Stimulated activated CD8-positive, alpha-beta memory T cell treated with anti-CD3 and anti-CD28 coated beads, Interleukin-4, amount 100 ng/mL, for 1 hour (primary cell): ENCODE measurements around the gene GABRB3.
"Not testable (repeated sequence)": the region's sequence is repeated elsewhere in the genome, so short reads cannot be mapped to it uniquely, and the experiment has no call there.

Experiments
- DNase-seq, 2 donors: peaks; one replicate each; pipeline ENCODE4 v3.0.0-alpha.2; 2020; ENCODE audit warnings: low read depth in 2 of 2, low spot score in 1 of 2

Gene GABRB3

DNA sequence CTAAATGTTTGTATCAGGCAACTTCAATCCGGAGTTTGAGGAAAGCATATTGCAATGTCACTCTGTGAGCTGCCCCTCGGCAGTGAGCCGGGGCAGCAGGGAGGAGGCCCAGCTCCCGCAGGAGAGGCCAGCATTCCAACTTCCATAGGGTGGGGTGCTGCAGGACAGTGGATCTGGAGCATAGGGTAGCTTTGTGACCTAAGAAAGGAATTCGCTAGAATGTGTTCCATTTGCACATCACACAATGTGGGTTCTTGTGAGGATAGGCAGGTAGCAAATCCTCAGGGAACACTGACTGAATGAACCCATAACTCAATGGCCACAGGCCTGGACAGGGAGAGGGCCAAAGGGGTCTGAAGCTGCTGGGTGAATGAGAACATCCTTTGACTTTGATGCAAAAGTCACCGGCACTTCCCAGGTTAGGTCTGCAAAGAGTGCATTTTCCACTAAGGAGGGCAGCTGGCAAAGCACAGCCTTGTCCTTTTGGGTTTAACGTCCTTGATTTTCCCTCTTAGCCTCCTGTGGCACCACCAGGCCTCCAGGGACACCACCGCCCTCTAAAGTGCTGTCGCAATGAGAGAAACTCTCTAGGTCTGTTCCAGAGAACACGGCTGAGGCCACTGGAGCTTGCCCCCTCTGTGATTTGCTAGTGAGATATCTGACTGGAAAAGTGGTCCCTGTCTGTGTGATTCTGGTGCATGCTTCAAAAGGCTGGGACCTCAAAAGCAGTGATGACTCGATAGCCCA lies 36.2 kb downstream of the GABRB3 start:
- DNase-seq, result no peak

DNA sequence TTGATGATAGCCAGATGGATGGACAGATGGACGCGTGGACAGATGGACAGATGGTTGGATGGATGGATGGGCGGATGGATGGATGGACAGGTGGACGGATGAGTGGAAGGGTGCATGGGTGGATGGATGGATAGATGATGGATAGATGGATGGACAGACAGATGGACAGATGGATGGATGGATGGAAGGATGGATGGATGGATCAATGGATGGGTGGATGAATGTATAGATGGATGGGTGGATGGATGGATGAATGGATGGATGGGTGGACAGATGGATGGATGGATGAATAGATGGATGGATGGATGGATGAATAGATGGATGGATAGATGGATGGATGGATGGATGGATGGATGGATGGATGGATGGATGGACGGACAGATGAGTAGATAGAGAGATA lies 40.9 kb downstream of the GABRB3 start:
- no peak for DNase-seq

DNA sequence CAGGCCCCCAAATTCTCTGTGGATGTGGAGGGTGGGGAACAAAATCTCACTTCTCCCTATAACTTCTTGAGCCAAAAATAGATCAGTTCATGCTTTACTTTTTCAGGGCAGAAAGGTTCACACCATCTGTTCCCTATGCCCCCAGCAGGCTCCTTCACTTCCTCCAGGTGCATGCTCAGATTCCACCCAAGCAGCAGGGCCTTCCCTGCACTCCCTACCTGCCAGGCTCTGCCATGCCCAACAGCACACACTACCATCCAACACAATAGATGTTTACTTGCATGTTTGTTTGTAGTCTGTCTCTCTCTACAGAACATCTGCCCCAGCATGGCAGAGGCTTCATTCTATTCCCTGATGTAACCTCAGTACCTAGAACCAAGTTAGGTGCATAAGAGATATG lies 43.3 kb downstream of the GABRB3 start:
- no peak for DNase-seq

DNA sequence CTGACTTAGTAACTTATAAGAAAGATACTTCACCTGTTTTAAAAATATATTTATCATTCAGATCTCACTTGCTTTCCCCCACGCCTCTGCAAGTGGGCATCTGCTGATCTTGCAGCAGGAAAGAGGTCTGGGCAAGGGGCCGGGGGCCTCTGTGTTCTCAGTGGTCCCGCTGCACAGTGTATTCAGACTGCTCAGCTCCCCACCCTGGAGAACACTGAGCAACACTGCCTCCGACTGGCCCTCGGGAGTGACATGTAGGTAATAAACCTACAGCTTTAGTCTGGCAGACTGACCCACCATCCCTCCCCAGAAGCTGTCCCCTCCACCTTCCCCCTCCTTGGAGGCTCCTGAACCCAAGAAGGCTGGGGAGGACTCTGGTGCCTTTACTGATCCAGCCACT lies 43.8 kb downstream of the GABRB3 start:
- no peak for DNase-seq

DNA sequence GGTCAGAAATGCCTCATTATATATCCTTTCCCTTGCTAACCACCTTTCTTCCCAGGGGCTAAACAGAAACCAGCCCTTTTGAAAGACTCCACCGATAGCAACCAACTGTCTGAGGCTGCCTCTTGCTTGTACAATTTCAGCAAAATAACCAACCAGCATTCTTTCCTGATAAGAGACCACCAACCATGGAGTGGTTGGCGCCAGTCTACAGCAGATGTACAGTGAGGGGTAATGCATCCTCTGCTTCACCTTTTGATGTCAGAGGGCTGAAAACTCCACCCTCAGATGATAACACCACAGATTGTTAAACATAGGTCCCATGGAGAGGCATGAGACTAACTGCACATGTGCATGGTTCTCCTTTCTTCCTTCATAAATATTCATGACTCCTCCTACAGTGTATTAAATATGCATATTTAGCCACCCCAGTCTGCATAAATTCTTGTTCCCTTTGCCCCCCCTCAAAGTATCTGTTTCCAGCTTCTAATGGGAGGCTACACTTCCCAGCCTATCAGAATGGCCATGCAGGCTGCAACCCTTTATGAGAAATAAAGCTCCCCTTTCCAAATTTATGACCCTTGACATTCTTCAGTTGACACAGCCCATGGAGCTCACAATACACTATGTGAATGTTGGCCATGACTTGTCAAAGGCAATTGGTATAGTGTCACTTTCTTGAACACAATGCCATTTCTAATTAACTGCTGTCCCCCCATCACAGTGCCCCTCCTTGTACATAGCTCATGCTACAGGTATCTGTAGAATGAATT lies 48.3 kb downstream of the GABRB3 start:
- DNase-seq, result no peak

DNA sequence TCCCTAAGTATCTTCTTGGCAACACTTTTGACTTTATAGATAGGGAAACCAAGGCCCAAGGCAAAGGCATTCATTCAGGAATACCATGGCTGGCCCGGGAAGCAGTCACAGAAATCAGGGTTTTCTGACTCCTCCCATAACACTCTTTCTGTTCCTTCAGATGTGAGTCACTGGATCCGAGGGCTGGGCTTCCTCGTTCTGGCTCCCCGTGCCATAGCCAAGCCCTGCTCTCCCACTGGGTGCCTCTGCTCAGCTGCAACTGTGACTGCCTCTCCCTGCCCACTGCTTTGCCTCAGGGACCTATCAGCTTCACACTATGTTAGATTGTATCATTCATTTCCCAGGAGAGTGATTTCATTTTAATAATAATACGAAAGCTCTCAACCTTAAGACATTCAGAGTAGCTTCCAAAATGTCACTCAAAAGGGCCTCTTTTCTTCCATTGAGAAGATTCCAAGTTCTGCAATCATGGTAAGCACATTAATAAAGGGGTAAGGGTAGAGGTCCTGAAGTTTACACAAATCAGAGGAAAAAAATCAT lies 50.2 kb downstream of the GABRB3 start:
- no peak for DNase-seq

DNA sequence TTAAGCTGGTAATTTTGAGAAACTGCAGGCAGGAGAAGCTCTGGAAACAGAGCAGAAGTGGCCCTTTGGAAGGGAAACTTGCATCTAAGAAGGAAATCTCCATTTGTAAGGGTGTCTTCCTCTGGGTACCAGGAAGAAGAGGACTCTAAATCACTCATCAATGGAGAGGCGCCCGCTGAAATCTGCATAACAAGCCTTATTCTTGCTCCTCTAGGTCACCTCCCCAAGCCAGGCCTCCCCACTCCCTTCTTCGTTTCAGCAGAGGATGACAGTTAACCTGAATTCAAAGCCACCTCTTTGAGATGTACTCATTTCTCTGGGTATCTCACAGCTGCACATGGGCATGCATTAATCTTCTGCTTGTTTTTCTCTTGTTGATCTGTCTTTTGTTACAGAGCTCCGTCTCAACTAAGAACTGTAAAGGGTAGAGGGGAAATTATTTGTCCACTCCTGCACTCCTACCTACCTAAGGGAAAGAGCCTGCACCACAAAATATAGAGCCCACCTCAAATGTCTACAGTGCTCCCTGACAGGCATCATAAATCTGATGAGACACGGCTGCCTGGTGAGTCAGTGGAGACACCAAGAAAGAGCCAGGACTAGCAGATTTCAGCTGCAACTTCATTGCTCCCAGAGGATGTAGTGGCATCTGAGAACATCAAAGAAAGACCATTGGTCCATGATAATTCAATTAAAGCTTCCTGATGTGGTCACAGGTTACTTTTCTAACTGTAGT lies 51.5 kb downstream of the GABRB3 start:
- no peak for DNase-seq

DNA sequence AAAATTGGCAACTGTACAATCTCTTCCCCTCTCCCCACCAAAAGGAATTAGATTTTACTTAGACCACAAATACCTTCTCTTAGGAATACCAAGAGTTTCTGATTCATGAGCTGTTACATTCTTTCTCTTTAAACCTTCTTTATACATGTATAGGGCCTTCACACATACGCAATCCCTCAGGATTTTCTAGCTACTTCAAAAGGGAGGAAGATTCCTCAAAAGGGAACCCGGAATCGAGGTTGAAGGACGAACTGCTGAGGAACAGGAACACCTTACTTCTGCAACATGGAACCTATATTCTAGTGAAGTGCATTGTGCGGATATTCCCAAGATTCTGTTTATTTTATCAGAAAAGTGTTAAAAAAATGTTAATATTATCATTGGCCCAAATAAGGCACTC lies 52.3 kb downstream of the GABRB3 start:
- DNase-seq, result no peak

DNA sequence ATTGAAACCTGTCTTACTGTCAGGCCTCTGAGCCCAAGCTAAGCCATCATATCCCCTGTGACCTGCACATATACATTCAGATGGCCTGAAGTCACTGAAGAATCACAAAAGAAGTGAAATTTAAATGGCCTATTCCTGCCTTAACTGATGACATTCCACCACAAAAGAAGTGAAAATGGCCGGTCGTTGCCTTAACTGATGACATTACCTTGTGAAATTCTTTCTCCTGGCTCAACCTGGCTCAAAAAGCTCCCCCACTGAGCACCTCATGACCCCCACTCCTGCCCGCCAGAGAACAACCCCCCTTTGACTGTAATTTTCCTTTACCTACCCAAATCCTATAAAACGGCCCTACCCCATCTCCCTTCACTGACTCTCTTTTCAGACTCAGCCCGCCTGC lies 53.0 kb downstream of the GABRB3 start:
- not testable (repeated sequence) for DNase-seq

DNA sequence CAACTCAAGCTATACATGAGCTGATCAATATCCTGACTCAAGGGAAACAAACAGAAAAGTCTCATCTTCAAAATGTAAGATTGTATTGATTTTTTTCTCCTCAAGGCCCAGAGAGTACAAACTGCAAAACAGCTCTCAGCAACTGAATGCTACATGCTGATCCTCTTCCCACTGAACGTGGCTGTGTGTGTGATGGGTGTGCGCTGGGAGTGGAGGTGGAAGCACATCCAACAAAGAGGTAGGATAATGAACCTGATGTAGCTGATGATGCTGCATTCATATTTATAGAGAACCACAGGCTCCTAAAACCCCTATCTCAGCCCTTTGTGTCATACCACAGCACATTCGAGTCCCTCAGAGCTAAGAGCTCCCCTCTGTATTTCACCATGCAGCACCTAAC lies 56.8 kb downstream of the GABRB3 start:
- DNase-seq, result no peak

DNA sequence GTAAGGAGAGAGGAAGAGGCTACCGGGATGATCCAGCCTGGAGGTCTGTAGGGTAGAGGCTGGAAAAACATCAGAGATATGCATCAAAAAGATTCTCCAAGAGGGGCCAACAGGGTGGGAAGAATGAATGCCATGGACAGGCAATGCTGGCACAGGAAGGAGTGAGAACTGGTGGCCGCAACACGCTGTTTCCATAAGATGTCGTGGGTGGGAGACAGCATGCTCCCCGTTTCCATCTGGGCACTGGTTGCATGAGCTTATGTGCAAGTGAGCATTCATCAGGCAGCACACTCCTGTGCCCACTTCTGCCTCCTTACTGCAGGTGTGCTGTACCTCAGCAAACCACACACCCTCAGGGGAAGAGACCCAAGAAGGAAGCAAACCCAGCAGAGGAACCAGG lies 59.4 kb downstream of the GABRB3 start:
- DNase-seq, result no peak

DNA sequence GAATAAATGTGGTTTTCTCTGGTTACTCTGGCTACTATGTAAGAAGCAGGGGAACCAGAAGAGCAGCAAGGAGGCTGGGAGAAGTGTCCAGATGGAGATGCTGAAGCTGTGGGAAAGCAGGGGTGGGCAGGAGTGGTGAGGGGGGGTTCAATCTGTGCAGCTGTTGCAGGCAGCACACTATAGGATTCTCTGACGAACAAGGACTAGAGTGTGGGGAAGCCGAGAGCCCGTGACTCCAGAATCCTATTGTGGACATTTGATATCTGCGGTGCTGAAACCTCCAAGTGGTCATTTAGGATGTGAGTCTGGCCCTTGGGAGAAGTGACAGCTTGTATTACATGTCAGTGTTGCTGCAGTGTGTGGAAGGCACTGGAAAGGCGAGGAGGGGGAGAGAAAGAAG lies 60.5 kb downstream of the GABRB3 start:
- DNase-seq, result no peak

DNA sequence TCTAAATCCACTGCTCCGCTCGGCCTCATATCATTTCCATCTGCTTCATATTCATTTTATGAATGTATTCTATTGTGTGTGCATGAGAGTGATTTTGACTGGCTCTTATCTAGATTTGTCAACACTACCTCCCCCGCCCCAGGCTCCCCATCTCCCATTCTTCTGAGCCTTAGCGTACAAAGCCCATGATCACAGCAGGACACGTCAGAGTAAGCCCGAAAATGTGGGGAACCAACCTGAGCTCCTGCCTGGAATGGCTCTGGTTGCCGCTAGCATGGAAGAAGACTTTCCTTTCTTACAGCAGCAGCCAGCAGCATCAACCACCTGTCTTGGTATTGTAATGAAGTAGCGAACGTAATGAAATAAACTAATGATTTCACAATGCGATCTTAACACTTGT lies 61.4 kb downstream of the GABRB3 start:
- no peak for DNase-seq

DNA sequence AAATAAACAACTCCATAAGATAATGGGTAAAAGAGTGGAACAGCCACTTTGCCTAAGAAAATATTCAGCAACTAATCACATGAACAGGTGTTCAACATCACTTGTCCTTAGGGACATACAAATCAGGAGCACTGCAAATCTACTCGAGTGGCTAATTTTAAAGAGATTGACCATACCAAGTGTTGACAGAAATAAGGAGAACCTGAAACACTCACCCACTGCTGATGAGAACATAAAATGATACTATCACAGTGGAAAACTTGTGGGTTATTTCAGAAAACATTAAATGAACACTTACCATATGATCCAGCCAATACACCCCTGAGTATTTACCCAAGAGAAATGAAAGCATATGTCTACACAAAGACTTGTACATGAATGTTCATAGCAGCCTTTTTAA lies 70.5 kb downstream of the GABRB3 start:
- no peak for DNase-seq

DNA sequence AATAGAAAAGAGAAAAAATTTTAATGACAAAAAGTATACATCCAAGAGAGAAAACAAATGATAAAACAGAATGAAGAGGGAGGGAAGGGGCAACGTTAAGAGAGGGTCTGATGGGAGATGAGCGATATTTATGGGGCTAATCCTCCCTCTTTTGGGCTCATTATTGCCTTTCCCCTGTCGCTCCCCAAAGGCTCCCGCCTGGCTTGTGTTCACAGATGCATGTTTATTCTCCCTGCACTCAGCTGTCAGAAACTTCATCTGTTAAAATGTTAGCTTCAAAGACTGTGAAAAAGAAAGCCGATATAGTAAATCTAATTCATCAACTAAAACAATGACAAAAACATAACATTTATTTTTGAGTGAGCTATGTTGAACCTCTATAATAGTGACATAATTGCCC lies 74.3 kb downstream of the GABRB3 start:
- no peak for DNase-seq

DNA sequence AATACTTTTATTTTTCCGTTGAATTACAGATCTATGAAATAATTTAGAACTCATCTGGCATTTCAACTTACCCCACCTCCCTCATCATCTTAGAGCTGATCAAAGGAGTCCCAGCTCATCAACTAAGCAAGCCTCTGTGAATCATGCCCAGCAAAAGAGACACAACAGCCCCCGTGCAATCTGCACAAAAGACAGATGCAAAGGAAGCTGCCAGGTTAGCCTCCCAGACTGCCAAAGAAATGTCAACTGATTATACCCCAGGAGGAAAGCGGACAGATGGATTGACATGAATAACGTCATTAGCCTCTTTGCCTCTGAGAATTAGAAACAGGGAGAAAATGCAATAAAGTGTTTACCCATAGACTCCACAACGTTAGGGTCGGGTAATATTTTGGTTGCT lies 75.0 kb downstream of the GABRB3 start:
- DNase-seq, result no peak

DNA sequence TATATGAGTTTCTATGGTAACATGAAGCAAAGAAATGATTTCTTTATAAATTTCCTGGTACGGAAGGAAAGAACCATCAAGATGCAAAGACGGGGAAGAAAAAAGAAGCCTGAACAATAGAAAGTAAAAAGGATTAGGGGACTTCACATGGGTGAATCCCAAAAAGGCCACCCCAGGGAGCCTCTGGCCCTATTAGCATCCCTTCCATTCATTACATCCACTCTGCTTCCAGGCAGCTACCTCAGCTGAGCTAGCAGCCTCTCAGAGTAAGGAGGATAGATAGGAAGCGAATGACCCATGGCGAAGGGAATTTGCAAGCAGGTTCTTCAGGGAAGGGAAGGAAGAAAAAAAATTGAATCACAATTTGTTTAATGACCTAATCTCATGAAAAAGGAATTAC lies 81.6 kb downstream of the GABRB3 start:
- no peak for DNase-seq

DNA sequence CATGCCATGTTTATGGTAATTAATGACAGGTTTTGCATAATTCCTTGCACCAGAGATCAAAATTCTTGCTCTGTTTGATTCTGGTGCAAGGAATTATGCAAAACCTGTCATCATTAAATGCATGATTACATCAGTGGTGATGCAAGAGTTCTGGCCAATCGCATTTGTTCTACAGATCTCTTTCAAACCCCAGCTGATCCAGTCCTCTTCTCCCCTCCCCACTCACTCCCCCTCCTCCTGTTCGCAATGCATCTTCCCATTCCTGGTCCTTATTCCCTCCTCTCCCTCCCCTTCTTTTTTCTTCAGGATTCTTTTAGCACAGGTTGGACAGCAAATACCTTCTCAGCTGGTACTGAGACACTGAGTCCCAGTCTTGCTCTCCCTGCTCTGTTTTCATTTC lies 82.1 kb downstream of the GABRB3 start:
- DNase-seq, result no peak

DNA sequence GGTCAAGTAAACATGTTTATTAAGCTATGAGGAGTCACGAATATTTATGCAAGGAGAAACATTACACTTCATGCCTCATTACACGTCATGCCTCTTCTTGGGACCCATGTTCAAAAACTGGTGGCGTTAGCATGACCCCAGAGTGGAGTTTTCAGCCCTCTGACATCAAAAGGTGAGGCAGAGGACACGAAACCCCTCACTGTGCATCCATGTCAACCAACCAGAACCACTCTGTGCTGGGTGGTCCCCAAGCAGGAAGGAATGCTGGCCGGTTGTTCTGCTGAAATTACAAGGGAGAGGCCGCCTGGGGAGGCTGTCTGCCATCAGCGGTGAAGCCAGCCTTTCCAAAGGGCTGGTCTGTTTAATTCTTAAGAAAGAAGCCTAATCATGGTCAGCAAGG lies 83.4 kb downstream of the GABRB3 start:
- no peak for DNase-seq

DNA sequence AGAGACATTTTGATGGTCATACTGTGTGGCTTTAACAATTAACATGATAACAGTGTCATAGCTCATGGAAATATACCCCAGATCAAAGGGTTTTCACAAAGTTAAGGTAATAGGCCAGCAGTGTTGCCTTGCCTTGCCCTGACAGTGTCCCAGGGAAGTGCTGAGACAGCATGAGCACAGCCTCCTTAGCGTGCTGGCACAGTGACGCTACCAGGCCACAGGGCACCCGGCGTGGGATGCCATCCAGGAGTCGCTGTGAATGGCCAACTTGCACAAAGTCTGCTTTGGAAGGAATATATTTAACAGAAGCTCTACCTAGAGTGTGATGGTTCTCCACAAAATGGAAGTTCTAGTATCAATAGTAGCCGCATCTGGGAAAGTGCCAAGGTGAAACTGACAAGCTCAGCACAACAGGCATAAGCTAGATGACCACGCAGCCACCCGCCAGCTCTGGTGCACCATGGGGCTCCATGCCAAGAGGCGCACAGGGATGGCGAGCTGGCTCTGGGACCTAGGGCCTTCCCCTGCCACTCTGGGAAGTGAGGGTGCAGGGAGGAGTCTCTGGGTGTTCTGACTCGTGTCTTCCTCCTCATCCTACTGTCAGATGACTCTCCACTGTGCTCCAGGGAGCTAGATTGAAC lies 86.2 kb downstream of the GABRB3 start:
- DNase-seq, result no peak

DNA sequence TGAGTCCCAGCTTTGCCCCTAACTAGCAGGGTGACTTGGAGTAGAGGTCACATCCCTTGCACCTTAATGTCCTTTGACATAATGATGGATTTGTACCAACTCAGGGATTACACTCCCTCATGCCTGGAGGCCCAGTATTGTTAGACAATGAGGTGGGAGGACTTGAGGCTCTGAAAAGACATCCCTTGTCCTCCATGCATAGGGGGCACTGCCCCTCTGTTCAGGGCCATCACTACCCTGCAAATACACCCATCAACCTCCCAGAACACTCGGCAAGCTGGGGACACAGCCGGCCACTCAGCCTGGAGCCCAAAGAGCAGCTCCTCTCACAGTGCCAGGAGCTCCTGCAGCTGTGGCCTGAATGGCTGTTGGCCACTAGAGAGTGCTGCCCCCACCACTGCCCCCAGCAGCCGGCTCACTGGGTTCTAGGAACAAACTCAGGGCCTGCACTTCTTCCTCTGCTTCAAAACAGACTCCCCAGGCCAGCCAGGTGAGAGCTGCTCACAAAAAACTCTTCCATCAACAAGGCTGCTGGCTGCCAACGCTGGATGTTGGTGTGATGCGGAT lies 90.2 kb downstream of the GABRB3 start:
- DNase-seq, result no peak
